ENCODE measurements around the gene TNS4. TPM values are rescaled to one million over a fixed set of nuclear protein-coding genes. Genes with fewer than 3 reads are reported as not detected.

The TNS4 gene
- total RNA-seq, 4 donors from 2014 or later: 730 to 1,745 (median 1,078) TPM

DNA sequence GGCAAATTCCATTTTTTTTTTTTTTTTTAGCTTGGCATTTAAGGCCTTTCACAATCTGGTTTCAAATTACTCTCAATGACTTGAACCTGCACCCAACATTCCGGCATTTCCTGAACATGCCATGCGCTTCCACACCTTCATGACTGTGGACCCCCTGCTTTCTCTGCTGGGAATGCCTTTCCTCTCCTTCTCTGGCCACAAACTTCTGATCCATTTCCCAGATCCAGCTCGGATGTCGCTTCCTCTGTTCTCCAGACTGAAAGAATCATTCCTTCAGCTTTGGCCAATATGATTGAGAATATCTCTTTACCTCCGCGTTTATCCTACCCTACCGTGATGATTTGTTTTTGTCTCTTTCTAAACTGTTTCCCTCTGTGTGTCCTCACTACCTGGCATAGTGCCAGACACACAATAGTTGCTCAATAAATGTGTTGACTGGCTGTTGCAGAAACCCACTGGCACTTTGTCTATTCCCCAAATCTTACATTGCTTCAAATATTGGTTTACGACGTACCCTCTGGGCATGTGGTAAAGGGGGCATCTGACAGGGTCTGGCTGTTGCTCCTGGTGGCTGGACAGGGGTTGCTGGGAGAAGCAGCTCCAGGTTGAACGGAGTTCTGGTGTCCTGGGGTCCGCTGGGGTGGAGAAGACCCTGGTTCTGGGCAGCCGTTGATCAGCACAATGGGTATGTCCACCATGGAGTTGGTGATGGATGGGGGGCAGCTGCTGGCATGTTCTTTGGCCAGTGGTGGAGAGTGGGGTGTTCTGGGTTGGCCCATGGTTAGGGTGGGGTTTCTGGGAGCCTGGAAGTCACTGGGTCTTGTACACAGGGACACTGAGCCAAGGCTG is 14.7 kb downstream of the TNS4 start:
- peaks cover 81% of the 10 kb centered on the region for H3K4me1 ChIP-seq
- 64% methylated on average over 12 of the region's 12 CpGs for WGBS
- H3K36me3 ChIP-seq: peaks cover 32% of the 10 kb centered on the region
- no peaks in the 10 kb centered on the region for H3K27me3 ChIP-seq
- H3K9me3 ChIP-seq: no peaks in the 10 kb centered on the region
- H3K27ac ChIP-seq: peak overlapping the region; percentile 91
- no peak overlapping the region for H3K4me3 ChIP-seq
- TF ChIP-seq POLR2AphosphoS5 (IDR thresholded peaks at IDR 0.05) (peak in 2 of 3 donors; percentile 39 to 79), CTCF (IDR thresholded peaks at IDR 0.05) (no peak)
- DNase-seq (ENCODE audit: low spot score in 2 of 2): no peak

- peak overlapping the region; percentile 91 for H3K27ac ChIP-seq
- no peaks in the 10 kb centered on the region for H3K27me3 ChIP-seq
- H3K4me1 ChIP-seq: peaks cover 78% of the 10 kb centered on the region
- WGBS: 31% methylated on average over 12 of the region's 17 CpGs
- H3K4me3 ChIP-seq: no peak overlapping the region
- H3K9me3 ChIP-seq: no peaks in the 10 kb centered on the region
- DNase-seq (ENCODE audit: low spot score in 2 of 2): no peak
- peaks cover 32% of the 10 kb centered on the region for H3K36me3 ChIP-seq
- TF ChIP-seq CTCF (IDR thresholded peaks at IDR 0.05) (no peak), POLR2AphosphoS5 (IDR thresholded peaks at IDR 0.05) (peak in 1 of 3 donors; percentile 76)
Observed at GRCh38 chr17:40485851-40486521, 15.4 kb downstream of the TNS4 start.

- DNase-seq (ENCODE audit: low spot score in 2 of 2): no peak
- H3K9me3 ChIP-seq: no peaks in the 10 kb centered on the region
- H3K27ac ChIP-seq: peak overlapping the region; percentile 91
- no peaks in the 10 kb centered on the region for H3K27me3 ChIP-seq
- H3K4me3 ChIP-seq: no peak overlapping the region
- WGBS: 87% methylated on average over 7 of the region's 7 CpGs
- peaks cover 78% of the 10 kb centered on the region for H3K4me1 ChIP-seq
- peaks cover 35% of the 10 kb centered on the region for H3K36me3 ChIP-seq
- TF ChIP-seq POLR2A (IDR thresholded peaks at IDR 0.05) (no peak), POLR2AphosphoS5 (IDR thresholded peaks at IDR 0.05) (no peak), CTCF (IDR thresholded peaks at IDR 0.05) (no peak), EP300 (IDR thresholded peaks at IDR 0.05) (no peak)
Observed at GRCh38 chr17:40484973-40485530, 16.4 kb downstream of the TNS4 start.

GRCh38 chr17:40484285-40484972 is 17.0 kb downstream of the TNS4 start:
- WGBS: 79% methylated on average over 18 of the region's 18 CpGs
- H3K4me1 ChIP-seq: peaks cover 74% of the 10 kb centered on the region
- no peaks in the 10 kb centered on the region for H3K9me3 ChIP-seq
- H3K4me3 ChIP-seq: no peak overlapping the region
- peaks cover 39% of the 10 kb centered on the region for H3K36me3 ChIP-seq
- TF ChIP-seq CTCF (IDR thresholded peaks at IDR 0.05) (no peak), POLR2AphosphoS5 (IDR thresholded peaks at IDR 0.05) (no peak), POLR2A (IDR thresholded peaks at IDR 0.05) (no peak), EP300 (IDR thresholded peaks at IDR 0.05) (no peak)
- H3K27me3 ChIP-seq: no peaks in the 10 kb centered on the region
- no peak overlapping the region for H3K27ac ChIP-seq
- no peak for DNase-seq (ENCODE audit: low spot score in 2 of 2)

Data from suprapubic skin (tissue), 4 donors.